Measurements from ENCODE around the gene CSTF1.

Gene CSTF1

DNA sequence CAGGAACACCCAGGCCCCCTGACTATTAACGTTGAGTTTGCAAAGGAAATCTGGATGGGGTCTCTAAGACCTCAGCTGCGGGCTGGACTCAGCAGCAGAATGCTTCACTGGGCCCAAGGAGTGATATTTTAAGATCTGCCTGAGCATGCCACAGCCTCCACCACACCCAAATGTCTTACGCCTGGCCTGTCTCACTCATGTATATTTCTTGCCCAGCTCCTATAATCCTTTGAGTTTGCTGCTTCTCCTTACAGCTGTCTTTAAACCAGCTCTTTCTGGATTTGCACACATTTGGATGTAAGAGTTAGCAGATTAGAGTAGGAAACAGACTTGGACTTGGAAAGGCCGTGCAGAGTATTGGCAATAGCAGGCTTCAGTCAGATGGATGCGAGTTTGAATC is 36.0 kb downstream of the CSTF1 start:
- H3K4me1 ChIP-seq (ENCODE audit: low read length) = peaks cover 27% of the 10 kb centered on the region
- H3K27ac ChIP-seq (ENCODE audit: low read length) = no peak overlapping the region
- no peak overlapping the region for H3K4me3 ChIP-seq (ENCODE audit: low read length)
- H2AFZ ChIP-seq (ENCODE audit: low read depth, low read length) = no peak overlapping the region
- no peak overlapping the region for H3K9ac ChIP-seq (ENCODE audit: low read length)
- no peaks in the 10 kb centered on the region for H3K27me3 ChIP-seq (ENCODE audit: low read depth, low read length)
- no peaks in the 10 kb centered on the region for H4K20me1 ChIP-seq (ENCODE audit: insufficient read depth, low read length)
- no peaks in the 10 kb centered on the region for H3K9me3 ChIP-seq (ENCODE audit: insufficient read depth, low read length)
- H3K79me2 ChIP-seq (ENCODE audit: low read length) = no peaks in the 10 kb centered on the region
- H3K36me3 ChIP-seq (replicated peaks; ENCODE audit: low read depth, low read length) = peaks cover 3% of the 10 kb centered on the region
- TF ChIP-seq EZH2phosphoT487 (IDR thresholded peaks at IDR 0.05; ENCODE audit: low read depth) = no peak
- no peak for TF ChIP-seq CTCF (IDR thresholded peaks at IDR 0.05; ENCODE audit: low read depth, low read length)
- H3K4me2 ChIP-seq (ENCODE audit: low read length) = no peak overlapping the region

DNA sequence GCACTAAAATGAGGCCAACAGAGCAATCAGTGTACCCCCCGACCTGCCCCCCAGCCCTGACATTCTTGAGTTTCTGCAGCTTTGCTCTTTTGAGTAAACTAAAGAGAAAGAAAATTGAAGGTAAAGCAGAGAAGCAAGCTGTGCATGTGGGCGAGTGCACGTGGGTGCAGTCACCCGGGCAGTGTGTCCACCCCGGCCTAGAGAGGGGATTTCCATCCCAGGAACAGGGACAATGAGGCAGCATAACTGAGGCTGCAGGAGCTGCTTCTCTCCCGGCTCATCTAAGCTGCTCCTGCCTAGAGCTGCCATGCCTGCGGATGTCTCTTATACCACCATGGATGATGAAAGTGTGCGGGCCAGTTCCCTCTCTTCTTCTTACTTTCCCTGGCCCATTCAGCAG is 36.4 kb downstream of the CSTF1 start:
- TF ChIP-seq CTCF (IDR thresholded peaks at IDR 0.05; ENCODE audit: low read depth, low read length) (no peak), EZH2phosphoT487 (IDR thresholded peaks at IDR 0.05; ENCODE audit: low read depth) (no peak)
- H3K4me1 ChIP-seq (ENCODE audit: low read length) = peaks cover 23% of the 10 kb centered on the region
- H2AFZ ChIP-seq (ENCODE audit: low read depth, low read length) = no peak overlapping the region
- H3K9me3 ChIP-seq (ENCODE audit: insufficient read depth, low read length) = no peaks in the 10 kb centered on the region
- H3K27ac ChIP-seq (ENCODE audit: low read length) = no peak overlapping the region
- no peaks in the 10 kb centered on the region for H3K79me2 ChIP-seq (ENCODE audit: low read length)
- H3K9ac ChIP-seq (ENCODE audit: low read length) = no peak overlapping the region
- H4K20me1 ChIP-seq (ENCODE audit: insufficient read depth, low read length) = no peaks in the 10 kb centered on the region
- H3K4me3 ChIP-seq (ENCODE audit: low read length) = no peak overlapping the region
- H3K36me3 ChIP-seq (replicated peaks; ENCODE audit: low read depth, low read length) = peaks cover 2% of the 10 kb centered on the region
- H3K4me2 ChIP-seq (ENCODE audit: low read length) = no peak overlapping the region
- no peaks in the 10 kb centered on the region for H3K27me3 ChIP-seq (ENCODE audit: low read depth, low read length)

GRCh38 chr20:56429502-56429901 is 37.1 kb downstream of the CSTF1 start:
- Histone ChIP-seq H3K27me3 (ENCODE audit: low read depth, low read length) (no peaks in the 10 kb centered on the region), H3K9ac (ENCODE audit: low read length) (no peak overlapping the region), H2AFZ (ENCODE audit: low read depth, low read length) (peak overlapping the region; percentile 80), H3K9me3 (ENCODE audit: insufficient read depth, low read length) (no peaks in the 10 kb centered on the region), H3K4me1 (ENCODE audit: low read length) (peaks cover 21% of the 10 kb centered on the region), H3K79me2 (ENCODE audit: low read length) (no peaks in the 10 kb centered on the region), H3K4me3 (ENCODE audit: low read length) (no peak overlapping the region), H3K27ac (ENCODE audit: low read length) (no peak overlapping the region), H4K20me1 (ENCODE audit: insufficient read depth, low read length) (no peaks in the 10 kb centered on the region), H3K4me2 (ENCODE audit: low read length) (peak overlapping the region; percentile 39), H3K36me3 (replicated peaks; ENCODE audit: low read depth, low read length) (no peaks in the 10 kb centered on the region)
- TF ChIP-seq EZH2phosphoT487 (IDR thresholded peaks at IDR 0.05; ENCODE audit: low read depth) = no peak
- no peak for TF ChIP-seq CTCF (IDR thresholded peaks at IDR 0.05; ENCODE audit: low read depth, low read length)

- Histone ChIP-seq H3K9me3 (ENCODE audit: insufficient read depth, low read length) (no peaks in the 10 kb centered on the region), H3K4me3 (ENCODE audit: low read length) (no peak overlapping the region), H3K4me2 (ENCODE audit: low read length) (peak overlapping the region; percentile 39), H2AFZ (ENCODE audit: low read depth, low read length) (peak overlapping the region; percentile 80), H3K4me1 (ENCODE audit: low read length) (peaks cover 22% of the 10 kb centered on the region), H3K79me2 (ENCODE audit: low read length) (no peaks in the 10 kb centered on the region), H3K36me3 (replicated peaks; ENCODE audit: low read depth, low read length) (no peaks in the 10 kb centered on the region), H3K27me3 (ENCODE audit: low read depth, low read length) (no peaks in the 10 kb centered on the region), H3K27ac (ENCODE audit: low read length) (no peak overlapping the region), H4K20me1 (ENCODE audit: insufficient read depth, low read length) (no peaks in the 10 kb centered on the region), H3K9ac (ENCODE audit: low read length) (no peak overlapping the region)
- TF ChIP-seq CTCF (IDR thresholded peaks at IDR 0.05; ENCODE audit: low read depth, low read length) (no peak), EZH2phosphoT487 (IDR thresholded peaks at IDR 0.05; ENCODE audit: low read depth) (no peak)
Measured at GRCh38 chr20:56429941-56430340, 37.5 kb downstream of the CSTF1 start.

Data from OCI-LY3 (cell line).